GM04503 (cell line): ENCODE measurements around the gene DBF4.
"Not testable (repeated sequence)": the region's sequence is repeated elsewhere in the genome, so short reads cannot be mapped to it uniquely, and the experiment has no call there.

Experiments used
- DNase-seq: peaks from one replicate; pipeline ENCODE4 v3.0.0-alpha.2; 2012; ENCODE audit warnings: low read depth

DBF4 gene

DNA sequence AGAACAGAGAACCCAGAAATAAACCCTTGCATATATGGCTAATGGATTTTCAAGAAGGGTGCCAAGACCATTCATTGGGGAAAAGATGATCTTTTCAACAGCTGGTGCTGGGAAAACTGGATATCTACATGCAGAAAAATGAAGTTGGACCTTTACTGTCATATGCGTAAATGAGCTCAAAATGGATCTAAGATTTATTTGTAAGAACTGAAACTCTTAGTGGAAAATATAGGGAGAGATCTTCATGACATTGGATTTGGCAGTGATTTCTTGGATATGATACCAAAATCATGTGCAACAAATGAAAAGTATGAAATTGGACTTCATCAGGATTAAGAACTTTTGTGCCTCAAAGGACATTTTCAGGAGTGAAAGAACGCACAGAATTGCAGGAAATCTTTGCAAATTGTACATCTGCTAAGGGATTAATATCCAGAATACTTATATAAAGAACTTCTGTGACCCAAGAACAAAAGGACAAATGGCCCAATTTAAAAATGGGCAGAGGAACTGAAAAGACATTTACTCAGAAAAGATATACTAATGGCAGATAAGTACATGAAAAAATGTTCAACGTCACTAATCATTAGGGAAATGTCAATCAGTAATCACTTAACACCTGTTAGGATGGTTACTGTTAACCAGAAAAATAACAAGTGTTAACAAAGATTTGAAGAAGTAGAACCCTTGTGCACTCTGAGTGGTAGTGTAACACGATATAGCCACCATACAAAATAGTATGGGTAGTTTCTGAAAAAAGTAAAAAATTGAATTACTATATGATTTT lies 6.1 kb downstream of the DBF4 start:
- DNase-seq: no peak

DNA sequence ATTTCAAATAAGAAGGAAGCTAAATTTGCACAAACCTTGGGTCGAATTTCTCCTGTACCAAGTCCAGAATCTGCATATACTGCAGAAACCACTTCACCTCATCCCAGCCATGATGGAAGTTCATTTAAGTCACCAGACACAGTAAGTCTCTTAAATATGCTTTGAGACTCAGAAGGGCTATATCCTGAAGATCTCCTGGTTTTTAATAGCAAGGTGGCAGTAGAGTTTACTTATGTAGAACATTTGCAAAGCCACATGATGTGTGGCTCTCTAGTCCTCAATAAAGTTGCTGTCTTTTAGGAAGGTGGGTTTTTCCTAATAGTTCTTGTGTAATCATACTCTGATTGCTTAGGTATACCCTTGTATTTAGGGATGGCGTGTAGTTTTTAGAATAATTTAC lies 8.7 kb downstream of the DBF4 start:
- no peak for DNase-seq

DNA sequence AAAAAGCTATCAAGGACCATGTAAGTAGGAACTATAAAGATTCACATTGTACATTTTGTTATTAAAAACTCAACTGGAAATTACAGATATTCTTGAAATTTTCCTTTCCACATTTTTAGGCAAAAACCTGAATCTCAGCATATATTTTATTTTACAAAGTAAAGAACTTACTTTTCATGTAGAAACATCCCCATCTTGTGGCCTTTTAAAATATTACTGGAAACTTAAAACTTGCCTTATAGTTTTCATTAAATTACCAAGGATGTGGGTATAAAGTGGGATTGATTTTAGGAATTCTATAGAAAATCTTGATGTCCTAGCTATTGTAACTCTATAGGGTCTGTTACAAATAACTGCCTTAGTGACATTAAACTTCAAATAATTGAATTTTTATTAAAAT lies 10.6 kb downstream of the DBF4 start:
- no peak for DNase-seq

DNA sequence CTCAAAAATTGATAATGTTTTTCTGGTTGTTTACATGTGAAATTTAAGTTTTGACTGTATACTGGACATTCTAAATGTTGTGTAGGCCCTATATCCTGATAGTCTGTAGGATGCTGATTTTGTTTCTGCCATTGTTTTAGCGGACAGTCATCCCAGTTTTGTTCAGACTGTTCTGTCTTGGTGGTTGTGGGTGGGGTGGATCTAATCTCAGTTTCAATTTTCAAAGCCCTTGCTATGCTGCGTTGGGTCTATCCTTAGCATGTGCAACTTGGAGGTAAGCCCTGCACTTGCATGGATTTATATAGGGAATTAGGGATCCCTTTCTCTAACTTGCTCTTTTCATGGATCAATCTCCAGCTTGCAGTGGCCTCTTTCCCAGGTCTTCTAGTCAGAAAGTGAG lies 19.1 kb downstream of the DBF4 start:
- DNase-seq: no peak

DNA sequence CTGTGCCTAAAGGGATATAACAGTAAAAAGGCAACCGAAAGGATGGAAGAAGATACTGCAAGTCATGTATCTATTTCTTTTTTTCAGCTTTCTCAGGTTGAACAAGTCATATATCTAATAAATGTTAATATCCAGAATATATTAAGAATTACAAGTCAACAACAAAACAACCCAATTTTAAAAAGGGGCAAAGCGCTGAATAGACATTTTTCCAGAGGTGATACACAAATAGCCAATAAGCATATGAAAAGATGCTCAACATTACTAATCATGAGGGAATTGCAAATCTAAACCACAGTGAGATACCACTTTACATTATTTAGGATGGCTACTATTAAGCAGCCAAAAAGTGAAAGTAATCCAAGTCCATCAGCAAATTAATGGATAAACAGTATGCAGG lies 23.0 kb downstream of the DBF4 start:
- DNase-seq: no peak

DNA sequence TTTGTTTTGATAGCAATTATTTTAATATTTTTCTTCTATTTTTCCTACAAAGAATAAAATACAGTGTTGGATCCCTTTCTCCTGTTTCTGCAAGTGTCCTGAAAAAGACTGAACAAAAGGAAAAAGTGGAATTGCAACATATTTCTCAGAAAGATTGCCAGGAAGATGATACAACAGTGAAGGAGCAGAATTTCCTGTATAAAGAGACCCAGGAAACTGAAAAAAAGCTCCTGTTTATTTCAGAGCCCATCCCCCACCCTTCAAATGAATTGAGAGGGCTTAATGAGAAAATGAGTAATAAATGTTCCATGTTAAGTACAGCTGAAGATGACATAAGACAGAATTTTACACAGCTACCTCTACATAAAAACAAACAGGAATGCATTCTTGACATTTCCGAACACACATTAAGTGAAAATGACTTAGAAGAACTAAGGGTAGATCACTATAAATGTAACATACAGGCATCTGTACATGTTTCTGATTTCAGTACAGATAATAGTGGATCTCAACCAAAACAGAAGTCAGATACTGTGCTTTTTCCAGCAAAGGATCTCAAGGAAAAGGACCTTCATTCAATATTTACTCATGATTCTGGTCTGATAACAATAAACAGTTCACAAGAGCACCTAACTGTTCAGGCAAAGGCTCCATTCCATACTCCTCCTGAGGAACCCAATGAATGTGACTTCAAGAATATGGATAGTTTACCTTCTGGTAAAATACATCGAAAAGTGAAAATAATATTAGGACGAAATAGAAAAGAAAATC lies 31.0 kb downstream of the DBF4 start:
- not testable (repeated sequence) for DNase-seq

DNA sequence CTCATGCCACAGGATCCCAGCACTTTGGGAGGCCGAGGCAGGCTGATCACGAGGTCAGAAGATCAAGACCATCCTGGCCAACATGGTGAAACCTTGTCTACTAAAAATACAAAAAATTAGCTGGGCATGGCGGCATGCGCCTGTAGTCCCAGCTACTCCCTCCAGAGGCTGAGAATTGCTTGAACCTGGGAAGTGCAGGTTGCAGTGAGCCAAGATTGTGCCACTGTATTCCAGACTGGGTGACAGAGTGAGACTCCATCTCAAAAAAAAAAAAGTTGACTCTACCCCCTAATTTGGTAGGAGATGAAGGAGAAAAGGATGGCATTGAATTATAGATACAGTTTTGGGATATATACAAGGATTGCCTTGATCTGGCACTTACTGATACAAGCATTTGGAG lies 32.5 kb downstream of the DBF4 start:
- not testable (repeated sequence) for DNase-seq

DNA sequence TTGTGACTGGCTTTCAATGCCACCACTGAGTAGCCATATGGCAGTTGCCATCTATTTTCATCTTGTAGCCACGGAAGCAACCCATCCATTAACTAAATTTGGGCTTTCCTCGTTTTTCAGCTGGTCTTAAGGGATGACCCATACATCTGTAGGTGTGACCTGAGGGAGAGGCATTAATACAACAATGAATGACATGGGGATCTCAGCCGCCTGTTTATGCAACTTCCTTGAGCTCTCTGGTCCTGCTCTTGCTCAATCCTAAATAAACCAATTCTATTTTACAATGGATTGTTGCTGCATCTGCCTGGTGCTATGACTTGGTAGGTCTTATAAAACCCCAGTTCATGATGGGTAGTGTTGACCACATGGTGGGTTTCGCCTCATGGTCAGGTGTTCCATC lies 35.8 kb downstream of the DBF4 start:
- no peak for DNase-seq

DNA sequence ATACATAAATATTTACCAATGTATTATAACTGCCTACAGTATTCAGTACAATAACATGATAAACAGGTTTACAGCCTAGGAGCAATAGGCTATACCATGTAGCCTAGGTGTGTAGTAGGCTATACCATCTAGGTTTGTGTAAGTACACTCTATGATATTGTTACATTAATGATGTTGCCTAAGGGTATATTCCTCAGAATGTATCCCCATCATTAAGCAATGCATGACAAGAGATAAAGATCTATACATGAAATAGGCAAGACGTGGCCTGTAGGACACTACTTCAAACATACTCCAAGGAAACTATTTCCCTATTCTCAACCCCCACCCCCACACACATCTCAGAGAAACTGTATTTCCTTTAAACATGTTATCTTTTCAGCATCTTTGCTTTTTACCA lies 42.4 kb downstream of the DBF4 start:
- no peak for DNase-seq

DNA sequence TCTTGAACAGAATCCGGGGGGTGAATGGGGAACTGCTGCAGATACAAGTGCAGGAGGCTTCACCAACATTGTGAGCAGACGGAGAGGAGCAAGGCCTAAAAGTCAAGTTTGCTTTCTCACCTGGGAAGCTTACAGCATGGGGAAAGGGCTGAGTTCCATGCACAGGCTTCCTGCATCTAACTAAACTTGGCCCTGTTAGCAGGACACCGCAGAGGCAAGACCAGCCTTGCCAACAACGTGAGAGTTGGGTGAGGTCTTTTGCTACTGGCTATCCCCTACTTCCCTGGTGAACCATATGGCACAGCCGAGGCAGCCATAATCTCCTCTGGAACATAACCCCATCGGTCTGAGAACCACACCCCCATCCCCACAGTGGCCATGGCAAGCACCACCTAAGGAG lies 43.6 kb downstream of the DBF4 start:
- DNase-seq: no peak

DNA sequence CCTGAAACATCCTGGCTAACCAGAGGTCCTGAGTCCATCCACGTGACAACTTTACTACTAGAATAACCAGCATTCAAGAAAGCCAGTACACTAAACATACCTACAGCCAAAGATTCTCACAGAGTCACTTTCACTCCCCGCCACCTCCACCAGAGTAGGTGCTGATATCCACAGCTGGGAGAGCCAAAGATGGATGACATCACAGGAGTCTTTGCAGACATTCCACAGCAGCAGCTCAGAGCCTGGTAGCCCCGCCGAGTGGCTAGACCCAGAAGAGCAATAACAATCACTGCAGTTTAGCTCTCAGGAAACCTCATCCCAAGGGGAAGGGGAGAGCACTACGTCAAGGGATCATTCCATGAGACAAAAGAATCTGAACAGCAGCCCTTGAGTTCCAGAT lies 44.3 kb downstream of the DBF4 start:
- DNase-seq: no peak

DNA sequence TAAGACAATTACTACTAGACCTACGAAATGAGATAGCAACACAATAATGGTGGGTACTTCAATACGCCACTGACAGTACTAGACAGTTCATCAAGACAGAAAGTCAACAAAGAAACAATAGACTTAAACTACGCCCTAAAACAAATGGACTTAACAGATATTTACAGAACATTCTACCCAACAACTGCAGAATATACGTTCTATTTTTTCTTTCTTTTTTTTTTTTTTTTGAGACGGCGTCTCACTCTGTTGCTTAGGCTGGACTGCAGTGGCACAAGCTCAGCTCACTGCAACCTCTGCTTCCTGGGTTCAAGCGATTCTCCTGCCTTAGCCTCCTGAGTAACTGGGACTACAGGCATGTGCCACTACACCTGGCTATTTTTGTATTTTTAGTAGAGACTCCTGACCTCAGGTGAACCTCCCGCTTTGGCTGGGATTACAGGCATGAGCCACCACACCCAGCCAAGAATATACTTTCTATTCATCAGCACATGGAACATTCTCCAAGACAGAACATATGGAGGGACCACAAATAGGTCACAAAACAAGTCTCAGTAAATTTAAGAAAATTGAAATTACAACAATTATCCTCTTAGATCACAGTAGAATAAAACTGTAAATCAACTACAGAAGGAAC lies 46.6 kb downstream of the DBF4 start:
- not testable (repeated sequence) for DNase-seq

DNA sequence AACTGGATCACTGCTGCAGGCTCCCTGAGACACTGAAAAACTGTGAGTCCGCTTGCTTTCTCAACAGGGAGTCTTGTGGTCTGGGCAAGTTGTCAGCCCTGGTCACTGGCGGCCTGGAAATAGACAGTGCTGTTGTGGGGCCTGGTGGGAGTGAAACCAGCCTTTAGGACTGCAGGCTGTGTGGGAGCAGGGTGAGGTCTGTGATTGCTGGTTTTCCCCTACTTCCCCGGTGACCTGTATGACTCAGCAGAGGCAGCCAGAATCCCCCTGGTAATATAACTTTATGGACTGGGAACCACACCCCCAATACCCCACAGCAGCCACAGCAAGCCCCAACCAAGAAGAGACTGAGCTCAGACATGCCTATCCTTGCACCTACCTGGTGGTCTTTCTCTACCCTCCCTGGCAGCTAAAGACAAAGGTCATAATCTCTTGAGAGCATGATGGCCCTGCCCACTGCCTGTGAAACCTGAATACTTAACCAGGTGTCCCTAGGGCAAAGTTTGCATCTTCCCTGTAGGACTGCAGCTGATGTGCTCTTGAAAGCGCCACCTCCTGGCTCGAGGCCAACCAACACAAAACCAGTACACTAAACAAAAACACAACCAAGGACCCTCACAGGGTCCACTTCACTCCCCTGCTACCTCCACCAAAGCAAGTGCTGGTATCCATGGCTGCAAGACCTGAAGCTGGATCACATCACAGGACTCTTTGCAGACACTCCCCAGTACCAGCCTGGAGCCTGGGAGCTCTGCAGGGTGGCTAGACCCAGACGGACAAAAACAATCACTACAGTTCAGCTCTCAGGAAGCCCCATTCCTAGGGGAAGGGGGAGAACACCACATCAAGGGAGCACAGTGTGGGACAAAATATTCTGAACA lies 50.5 kb downstream of the DBF4 start:
- DNase-seq: no peak

DNA sequence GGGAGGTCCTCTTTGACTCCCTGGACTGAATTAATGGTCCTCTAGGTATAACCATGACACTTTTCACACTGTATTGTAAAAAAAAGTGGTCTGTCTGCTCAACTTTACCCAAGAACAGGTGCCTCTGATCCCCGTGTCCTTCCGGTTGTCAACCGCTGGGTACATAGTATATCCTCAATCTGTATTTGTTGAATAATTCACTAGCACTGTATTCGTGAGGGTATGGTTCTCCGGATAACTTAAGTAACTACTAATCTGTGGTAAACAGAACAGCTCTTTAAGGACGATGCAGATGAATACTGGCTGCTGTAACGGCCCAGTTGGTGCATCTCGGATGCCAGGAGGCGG lies 57.3 kb downstream of the DBF4 start:
- no peak for DNase-seq

DNA sequence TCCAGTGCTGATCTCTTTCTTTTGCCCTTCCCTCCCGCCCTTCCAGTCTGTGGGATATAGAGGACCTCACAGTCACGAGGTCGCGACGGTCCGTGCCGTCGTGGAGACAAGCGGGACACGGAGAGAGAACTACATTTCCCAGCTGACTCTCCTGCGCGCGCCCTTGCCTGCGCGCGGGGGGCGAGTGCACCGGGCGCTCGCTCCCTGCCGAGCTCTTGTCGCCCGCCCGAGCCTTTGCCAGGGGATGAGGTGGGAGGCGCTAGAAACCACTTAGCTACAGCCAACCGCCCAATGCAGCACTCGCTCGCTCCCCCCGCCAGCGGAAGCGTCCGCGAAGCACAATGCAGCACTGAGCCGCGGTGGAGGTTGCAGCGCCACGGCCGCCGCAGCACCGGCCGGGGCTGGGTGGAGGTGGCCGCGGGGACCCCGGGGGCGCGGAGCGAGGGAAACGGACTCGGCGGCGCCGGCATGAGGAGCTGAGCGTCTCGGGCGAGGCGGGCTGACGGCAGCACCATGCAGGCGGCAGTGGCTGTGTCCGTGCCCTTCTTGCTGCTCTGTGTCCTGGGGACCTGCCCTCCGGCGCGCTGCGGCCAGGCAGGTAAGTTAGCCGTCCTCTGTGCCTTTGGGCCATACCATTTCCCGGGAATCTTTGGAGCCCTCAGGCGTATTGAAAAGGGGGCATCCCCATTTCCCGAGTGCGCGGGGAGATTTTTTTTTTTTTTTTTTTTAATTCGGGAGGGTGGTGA lies 57.8 kb downstream of the DBF4 start, which contains the start of gene ADAM22:
TSS of gene ADAM22 (plus strand) at position 299 of the 746 bp plus-strand sequence. CDS start at position 514, 215 bp downstream.
- no peak for DNase-seq

DNA sequence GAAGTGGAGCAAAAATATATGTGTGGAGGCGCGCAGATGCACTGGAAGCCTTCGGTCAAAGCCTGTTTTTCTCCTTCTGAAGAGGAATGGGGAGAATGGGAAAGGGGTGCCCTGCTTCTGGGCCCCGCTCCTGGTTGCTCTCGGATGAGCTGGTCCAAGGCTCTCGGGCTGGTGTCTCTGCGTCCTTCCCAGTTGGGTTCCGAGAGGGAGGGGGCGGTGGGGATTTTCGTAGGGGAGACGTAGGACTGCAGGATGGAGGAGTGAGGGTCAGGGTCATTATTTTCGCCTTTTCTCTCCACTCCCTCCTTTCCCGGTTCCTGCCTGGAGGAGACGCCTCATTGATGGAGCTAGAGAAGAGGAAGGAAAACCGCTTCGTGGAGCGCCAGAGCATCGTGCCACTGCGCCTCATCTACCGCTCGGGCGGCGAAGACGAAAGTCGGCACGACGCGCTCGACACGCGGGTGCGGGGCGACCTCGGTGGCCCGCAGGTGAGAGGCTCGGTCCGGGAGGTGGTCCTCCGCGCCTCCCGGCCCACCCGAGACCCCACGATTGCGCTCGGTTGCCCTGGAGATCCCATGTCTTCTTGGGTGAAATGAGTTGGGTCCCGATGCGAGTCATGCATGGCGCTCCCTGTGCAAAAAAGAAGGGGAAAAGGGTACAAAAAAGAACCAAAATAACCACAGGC lies 58.5 kb downstream of the DBF4 start:
- DNase-seq: no peak

DNA sequence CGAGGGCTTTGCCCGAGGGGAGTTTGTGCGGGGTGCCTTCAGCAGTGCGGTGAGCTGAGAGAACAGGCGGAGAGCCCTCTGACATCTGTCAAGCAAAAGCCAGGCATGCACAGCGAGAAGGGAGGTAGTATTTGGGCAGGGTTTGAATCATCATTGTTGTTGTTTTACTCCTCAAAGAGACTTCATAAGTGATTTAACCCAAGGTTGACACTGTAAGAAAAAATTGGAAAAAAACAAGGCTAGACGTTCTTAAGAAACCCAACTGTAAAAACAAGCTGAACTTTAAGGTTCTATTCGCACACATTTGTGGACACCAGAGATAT lies 59.1 kb downstream of the DBF4 start:
- no peak for DNase-seq

DNA sequence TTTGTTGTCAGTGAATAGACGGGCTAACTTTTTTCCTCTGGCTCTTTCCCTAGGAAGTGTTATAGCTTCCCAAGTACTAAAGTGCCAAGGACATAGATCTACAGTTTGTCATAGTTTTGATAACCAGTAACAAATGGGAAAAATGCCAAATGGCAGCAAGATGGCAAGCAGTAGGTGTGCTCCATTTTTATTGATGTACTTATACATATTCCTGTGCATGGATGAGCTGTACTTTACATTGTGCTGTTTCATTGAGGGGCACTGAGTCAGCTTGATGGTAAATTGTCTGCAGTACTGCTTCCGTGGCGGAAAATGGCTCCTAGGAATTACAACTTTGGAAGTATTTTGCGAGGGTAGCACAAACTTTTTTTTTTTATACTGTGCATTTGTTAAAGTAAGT lies 64.8 kb downstream of the DBF4 start:
- no peak for DNase-seq

DNA sequence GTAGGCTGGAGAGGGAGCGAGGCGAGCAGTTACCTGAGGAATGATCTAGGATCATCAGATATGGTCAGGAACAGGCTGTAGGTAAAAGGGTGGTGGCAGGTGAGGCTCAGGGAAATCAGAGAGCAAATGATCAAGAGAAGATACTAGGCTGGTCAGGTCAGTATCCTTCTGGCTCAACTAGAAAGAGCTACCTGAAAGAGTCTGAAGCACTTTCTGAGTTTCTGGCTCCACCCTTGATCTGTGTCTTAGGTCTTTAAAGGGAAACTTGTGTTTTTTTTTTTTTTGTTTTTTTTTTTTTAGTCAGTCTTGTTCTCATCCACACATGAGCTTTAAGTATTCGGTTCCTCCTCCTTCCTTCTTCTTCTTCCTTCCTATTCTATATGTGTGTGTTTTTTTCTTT lies 68.3 kb downstream of the DBF4 start:
- no peak for DNase-seq

DNA sequence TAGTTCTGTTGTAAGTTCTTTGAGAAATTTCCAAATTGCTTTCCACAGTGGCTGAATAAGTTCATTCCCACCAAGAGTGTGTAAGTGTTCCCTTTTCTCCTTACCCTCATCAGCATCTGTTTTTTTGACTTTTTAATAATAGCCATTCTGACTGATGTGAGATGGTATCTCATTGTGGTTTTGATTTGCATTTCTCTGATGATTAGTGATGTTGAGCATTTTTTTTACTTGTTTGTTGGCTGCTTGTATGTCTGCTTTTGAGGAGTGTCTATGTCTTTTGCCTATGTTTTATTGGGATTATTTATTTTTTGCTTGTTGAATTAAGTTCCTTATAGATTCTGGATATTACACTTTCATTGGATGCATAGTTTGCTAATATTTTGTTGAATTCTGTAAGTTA lies 69.6 kb downstream of the DBF4 start:
- DNase-seq: not testable (repeated sequence)

DNA sequence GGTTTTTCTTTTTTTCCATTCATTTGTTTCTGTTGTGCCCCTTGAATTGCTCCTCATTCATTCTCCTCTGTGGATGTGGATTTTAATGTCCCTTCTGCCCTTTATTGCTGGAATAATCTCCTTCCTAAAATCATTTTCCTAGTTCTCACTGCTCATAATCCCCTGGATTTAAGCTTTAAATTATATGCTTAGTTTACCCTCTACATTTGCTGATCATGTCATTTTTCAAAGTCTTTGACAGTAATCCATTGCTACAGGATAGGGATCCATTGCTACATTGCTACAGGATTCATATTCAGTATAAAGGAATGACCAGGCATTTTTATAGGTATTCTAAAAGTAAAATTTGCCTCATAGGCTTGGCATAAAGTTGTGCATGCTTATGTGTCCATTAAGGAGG lies 72.1 kb downstream of the DBF4 start:
- no peak for DNase-seq
